ENCODE results near the gene DCST2. TPM values are rescaled to one million over a fixed set of nuclear protein-coding genes. Genes with fewer than 3 reads are reported as not detected.
A peak's percentile ranks its signal among the peaks of the same experiment; 100 is the strongest.

DCST2 gene
- polyA plus RNA-seq (ENCODE audit: insufficient read length in 3 of 3) = 1 to 10 TPM; 1.3 to 3.2 (median 2.1) TPM
- long read RNA-seq, donor 1, partial matches to known transcripts = 0 of 1 reads
- long read RNA-seq, donor 1, other reads (novel, unspliced or antisense) = 0 of 1 reads
- long read RNA-seq, donor 2 = 0 reads
- long read RNA-seq, donor 3 = 0 reads
- long read RNA-seq, donor 4 = 0 reads
- long read RNA-seq, donor 5 = 0 reads
- long read RNA-seq, donor 6 = 0 reads
- long read RNA-seq, donor 7, partial matches to known transcripts = 18 of 30 reads
- long read RNA-seq, donor 7, other reads (novel, unspliced or antisense) = 12 of 30 reads
- long read RNA-seq, donor 8, partial matches to known transcripts = 20 of 25 reads
- long read RNA-seq, donor 8, other reads (novel, unspliced or antisense) = 5 of 25 reads
- long read RNA-seq, donor 9 = 0 reads
- long read RNA-seq, donor 10 = 0 reads
- long read RNA-seq, donor 11 = 0 reads
- long read RNA-seq, donor 12 = 0 reads
- long read RNA-seq, donor 13 = 0 reads
- long read RNA-seq, donor 14 = 0 reads
- long read RNA-seq, donor 15 = 0 reads
- long read RNA-seq, donor 16 = 0 reads

DNA sequence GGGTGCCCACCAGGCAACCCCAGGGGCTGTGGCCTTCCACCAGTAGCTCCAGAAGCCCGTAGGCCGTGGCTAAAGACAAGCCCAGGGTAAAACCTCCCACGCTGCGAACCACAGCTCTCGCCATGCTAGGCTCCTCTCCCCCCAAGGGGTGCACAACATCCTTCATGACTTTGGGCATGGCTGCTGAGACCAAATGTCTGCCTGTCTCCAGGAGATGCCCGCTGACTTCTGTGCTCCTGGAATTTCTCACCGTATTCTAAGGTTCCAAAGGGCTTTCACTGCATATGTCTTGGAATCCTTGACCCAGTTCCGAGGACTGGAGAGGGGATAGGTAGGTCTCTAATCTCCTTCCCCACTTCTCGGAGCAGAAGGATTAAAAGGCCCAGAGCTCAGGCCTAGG is at the start of gene DCST2, which contains the start of gene DCST1:
Gene DCST2 (minus strand): TSS at position 258 of the 400 bp plus-strand sequence. CDS start 80 bp downstream, at position 178.
Gene DCST1 (plus strand): TSS at position 301 of the 400 bp plus-strand sequence. CDS start 213 bp downstream, outside the sequence.
- DNase-seq (ENCODE audit: extremely low read depth in 1 of 11, low read depth in 9 of 11, low spot score in 4 of 11) = no peak

DNA sequence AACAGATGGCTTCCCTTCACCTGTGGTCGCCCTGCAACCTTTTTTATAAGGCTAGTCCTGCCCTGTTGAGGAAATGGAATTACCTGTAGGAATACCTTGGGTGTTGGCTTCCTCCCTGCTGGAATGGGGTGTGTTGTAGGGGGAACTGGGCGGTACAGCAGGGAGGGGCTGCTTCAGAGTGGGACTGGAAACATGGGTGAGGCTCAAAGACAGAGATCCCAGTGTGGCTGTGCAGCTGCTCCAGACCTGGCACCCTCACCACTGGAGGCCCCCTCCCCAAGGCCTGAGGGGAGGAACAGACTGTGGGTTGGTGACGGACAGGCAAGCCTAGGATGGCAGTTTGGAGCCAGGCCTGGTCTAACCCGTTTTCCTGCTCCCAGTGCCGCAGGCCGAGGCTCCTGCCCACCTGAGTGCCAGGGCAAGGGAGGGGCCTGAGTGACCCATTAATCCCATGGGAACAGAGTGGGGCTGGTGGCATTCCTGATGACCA is 49.5 kb upstream of the DCST2 start:
- no peak for DNase-seq (ENCODE audit: extremely low read depth in 1 of 11, low read depth in 9 of 11, low spot score in 4 of 11)

DNA sequence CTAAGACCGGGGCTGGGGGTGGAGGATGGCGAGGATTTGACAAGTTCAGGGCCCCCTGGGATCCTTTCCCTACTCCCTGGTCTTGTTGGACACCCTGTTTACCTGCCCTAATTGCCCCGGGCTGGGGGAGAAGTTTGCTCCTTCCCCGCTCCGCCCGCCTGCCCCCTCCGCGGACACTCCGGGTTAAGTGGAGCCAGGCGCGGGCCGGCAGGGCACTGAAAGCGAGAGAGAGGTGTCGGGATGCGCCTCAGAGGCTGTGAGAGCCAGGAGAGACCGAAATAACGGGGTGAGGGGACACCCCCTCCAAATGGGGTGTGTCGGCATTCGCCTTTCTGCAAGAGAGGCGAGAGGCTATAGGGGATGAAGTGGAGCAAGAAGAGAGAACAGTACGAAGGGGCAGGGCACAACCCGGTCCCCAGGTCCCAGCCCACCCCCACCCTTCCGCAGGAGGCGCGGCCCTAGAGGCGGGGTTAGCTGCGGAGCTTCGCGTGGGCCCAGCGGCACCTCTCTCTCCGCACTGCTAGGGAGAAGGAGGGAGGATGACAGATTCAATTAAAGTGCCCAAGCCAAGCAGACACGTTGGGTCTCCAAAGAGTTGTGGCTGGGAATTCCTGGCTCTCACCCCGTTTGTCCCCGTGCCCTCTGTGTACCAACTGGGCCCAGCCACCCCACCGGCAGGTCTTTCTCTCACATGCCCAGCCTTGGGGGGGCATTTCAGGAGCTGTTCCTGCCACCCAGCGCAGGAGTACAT is 48.9 kb upstream of the DCST2 start:
- no peak for DNase-seq (ENCODE audit: extremely low read depth in 1 of 11, low read depth in 9 of 11, low spot score in 4 of 11)

GRCh38 chr1:155081472-155082300 is 48.1 kb upstream of the DCST2 start:
- no peak for DNase-seq (ENCODE audit: extremely low read depth in 1 of 11, low read depth in 9 of 11, low spot score in 4 of 11)

DNA sequence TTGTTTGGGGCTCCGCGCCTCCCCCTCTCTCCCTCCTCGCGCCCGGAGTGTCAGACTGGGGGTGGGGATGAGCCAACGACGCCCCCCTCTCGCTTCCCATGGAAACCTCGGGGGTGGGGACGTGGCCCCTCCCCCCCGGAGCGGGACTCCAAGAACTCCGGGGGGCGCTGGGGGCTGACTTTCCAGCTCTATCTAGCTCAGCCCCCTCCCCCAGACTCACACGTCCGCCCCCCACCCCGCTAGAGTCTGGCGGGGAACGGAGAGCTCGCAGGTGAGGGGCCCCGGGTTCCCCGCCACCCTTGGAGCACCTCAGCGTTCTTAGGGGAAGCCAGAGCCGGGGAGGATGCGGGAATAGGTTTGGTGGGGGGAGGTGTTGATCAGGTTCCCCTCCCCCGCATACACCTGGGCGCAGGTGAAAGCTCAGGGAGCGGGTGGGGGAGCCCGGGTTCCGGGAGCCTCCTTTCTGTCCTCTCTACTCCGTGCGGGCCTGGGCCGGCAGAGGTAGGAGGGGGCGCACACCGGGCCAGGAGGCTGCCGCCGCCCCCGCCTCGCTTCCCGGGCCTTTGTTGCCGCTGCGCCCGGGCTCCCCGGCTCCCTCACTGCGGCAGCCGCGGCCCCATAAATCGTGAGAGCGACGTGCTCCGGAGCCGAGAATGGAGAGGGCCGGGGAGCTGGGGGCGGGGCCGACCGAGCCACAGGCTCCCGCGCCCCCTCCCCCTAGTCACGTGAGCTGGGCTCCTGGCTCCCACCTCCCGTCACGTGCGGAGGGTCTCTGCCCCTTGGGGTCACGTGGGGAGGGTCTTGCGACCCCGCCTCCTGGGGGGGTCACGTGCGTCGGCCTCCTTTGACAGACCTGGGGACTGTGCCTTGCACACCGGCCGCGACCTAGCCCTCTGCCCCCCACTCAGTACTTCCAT is 47.0 kb upstream of the DCST2 start:
- peak in 4 of 11 donors; percentile 74 to 80 (median 78) for DNase-seq (ENCODE audit: extremely low read depth in 1 of 11, low read depth in 9 of 11, low spot score in 4 of 11)

GRCh38 chr1:155079487-155080311 is 46.1 kb upstream of the DCST2 start:
- DNase-seq (ENCODE audit: extremely low read depth in 1 of 11, low read depth in 9 of 11, low spot score in 4 of 11) = no peak

GRCh38 chr1:155079210-155079486 is 45.6 kb upstream of the DCST2 start:
- no peak for DNase-seq (ENCODE audit: extremely low read depth in 1 of 11, low read depth in 9 of 11, low spot score in 4 of 11)

DNA sequence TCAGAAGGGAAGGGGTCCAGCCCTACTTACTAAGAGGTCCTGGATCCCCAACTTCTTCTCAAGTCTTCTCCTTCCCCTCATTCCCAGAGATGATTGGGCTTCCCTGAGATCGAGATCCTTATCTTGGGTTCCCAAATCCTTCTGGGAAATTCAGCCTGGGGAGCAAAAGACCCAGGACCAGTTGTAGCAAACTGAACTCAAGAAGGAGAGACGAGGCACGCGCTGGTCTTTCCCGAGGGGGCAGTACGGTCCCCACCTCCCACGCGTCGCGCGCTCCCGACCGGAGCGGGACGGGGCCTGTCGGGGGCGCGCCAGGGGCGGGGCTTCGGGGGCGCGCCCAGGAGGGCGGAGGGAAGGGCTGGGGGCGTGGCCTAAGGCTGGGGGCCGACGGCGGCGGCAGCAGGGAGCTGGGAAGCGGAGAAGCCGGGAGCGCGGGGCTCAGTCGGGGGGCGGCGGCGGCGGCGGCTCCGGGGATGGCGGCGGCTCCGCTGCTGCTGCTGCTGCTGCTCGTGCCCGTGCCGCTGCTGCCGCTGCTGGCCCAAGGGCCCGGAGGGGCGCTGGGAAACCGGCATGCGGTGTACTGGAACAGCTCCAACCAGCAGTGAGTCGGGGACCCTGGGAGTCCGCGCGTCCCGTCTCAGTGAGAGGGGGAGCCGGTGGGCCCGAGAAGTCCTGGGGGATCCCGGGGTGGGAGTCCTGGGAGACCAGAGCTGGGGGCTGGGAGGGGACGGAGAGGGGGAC is 45.1 kb upstream of the DCST2 start, which contains the start of gene EFNA3:
Gene EFNA3 (plus strand): TSS at position 369 of the 741 bp plus-strand sequence. CDS start 105 bp downstream, at position 474.
- peak in 1 of 11 donors; percentile 76 for DNase-seq (ENCODE audit: extremely low read depth in 1 of 11, low read depth in 9 of 11, low spot score in 4 of 11)

DNA sequence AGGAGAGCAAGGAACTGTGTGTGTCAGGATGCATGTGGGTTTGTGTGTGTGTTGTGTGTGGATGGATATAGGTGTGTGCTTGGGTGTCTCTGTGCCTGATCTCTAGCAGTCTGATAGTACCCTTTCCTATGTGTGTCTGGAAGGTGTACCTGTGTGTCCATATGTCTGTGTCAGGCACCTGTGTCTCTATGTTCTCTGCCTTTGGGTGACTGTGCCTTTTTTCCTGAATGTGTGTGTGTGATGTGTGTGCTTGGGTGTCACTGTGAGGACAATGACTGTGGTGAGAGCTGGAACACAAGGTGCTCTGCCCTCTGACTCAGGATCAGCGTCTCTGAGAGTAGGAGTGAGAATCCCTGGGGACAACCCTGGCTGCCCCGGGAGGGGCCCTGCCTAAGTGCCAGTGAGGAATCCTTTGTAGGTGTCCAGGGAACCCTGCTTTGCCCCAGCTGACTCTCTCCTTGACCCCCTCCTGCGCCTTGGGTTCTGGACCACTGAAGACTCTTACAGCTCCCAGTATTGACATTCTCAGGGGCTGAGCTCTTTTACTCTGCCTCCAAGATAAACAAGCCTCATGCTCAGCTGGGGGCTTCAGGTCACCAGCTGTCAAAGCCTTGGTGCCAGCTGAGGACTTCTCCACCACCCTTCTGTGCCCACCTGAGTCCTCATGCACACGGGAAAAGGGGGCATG is 44.3 kb upstream of the DCST2 start:
- DNase-seq (ENCODE audit: extremely low read depth in 1 of 11, low read depth in 9 of 11, low spot score in 4 of 11) = no peak

DNA sequence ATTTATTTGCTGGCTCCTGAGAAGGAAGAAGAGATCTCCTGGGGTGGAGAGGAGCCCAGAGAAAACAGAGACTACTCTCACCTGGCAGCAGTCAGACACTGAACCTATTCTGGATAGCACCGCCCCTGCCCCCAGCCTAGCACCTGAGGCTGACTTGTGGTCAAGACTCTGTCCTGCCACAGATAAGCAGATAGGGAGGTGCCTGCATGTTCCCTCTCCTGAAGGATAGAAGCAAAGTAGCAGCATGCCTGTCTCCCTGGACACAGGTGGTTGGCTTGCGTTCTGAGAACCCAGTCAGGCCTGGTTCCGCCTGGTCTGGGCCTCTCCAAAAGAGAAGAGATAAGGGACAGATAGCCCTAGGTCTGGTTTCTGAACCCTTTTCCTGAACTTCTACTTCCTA is 43.8 kb upstream of the DCST2 start:
- DNase-seq (ENCODE audit: extremely low read depth in 1 of 11, low read depth in 9 of 11, low spot score in 4 of 11) = no peak

DNA sequence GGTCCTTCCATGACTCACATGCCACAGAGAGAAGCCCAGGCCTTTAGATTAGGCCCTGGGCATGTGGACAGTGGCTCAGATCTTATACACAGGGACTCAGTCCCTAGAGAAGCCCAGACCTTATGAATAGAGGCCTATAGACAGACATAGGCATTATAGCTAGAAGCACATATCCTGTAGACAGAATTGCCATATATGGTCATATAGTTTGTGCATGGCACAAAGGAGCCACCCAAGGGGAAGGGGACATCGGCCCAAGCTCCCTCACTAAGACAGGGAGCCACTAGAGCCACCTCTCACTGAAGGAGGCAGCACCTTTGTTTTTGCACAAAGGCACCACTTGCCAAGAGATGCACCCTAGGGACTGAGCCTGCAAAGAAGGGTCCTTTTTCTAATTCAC is 42.8 kb upstream of the DCST2 start:
- no peak for DNase-seq (ENCODE audit: extremely low read depth in 1 of 11, low read depth in 9 of 11, low spot score in 4 of 11)

DNA sequence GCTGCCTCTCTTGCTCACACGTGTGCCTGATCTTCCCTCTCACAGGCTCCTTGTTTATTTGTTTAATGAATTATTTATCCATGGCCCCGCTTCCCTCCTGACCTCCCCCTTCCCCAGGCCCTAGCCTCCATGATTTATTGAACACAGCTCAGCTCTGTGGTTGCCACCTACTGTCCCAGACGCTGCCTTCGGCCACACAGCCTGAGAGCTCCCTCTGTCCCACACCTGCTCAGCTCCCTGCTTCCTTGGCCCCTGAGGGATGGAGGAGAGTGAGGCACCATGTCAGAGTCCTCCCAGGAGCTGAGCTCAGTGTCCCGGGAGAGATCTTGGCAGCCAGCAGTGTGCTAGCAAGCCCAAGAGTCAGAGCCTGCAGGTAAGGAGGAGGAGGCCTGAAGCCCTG is 42.0 kb upstream of the DCST2 start:
- DNase-seq (ENCODE audit: extremely low read depth in 1 of 11, low read depth in 9 of 11, low spot score in 4 of 11) = no peak

- DNase-seq (ENCODE audit: extremely low read depth in 1 of 11, low read depth in 9 of 11, low spot score in 4 of 11) = no peak
Measured at GRCh38 chr1:155073377-155074242, 40.0 kb upstream of the DCST2 start.

DNA sequence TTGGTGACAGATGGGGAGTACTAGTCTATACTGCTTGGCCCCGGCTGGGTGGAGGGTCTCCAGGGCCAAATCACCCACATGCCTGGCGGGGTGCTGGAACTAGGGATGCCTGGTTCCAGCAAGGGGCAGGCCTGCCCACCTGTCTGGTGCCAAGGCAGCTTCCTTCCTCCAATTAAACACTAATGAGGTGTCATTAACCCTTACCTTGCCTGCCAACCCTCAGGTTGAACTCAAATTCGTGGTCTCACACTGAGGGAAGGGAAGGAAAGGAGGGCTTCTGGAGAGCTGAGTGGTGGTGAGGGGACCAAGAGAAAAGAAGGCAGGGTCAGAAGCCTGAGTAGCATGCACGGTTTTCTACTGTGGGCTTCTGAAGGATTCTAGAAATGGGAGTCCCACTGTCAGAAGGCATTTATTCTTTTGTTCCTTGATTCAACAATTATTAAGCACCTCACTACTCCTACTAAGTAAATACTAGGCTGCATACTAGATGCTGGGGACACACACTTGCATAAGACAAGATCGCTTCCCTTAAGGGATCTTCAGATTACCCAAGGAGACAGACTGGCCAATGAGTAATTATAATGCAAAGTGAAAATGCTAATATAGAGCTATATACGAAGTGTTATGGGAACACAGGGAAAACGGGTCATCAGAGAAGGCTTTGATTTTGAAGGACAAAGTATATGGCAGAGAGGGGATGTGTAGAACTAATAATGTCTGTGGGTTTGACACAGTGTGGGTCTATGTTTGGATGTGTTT is 39.1 kb upstream of the DCST2 start:
- no peak for DNase-seq (ENCODE audit: extremely low read depth in 1 of 11, low read depth in 9 of 11, low spot score in 4 of 11)
